Smooth muscle cell (in vitro differentiated cells): Measurements from ENCODE around the gene PTPN23. TPM values are rescaled to one million over a fixed set of nuclear protein-coding genes. Genes with fewer than 3 reads are reported as not detected.

Experiments used
- DNase-seq: peaks from one replicate; lab custom pipeline; 2025; ENCODE audit not compliant: unreplicated experiment; lab: John Stamatoyannopoulos, UW
- H2AFZ ChIP-seq: fragments of 200-600 bp; sonication (generic); 2 replicates; pipeline ENCODE4 v1.6.0; 2016; ENCODE audit warnings: antibody characterized with exemption, low read depth, mild to moderate bottlenecking
- H3F3A ChIP-seq: fragments of 200-600 bp; sonication (generic); 2 replicates; pipeline ENCODE4 v1.6.0; 2017; ENCODE audit warnings: antibody characterized with exemption, low read depth
- H3K27ac ChIP-seq: fragments of 200-600 bp; sonication (generic); 2 replicates; pipeline ENCODE4 v1.5.1; 2016; ENCODE audit warnings: low read depth, mild to moderate bottlenecking
- H3K27me3 ChIP-seq: fragments of 200-600 bp; sonication (generic); 2 replicates; pipeline ENCODE4 v1.6.1; 2016; ENCODE audit warnings: low read depth, mild to moderate bottlenecking
- H3K36me3 ChIP-seq: fragments of 200-600 bp; sonication (generic); 2 replicates; pipeline ENCODE4 v1.5.1; 2016; ENCODE audit warnings: low read depth
- H3K4me1 ChIP-seq: fragments of 200-600 bp; sonication (generic); 2 replicates; pipeline ENCODE4 v1.5.1; 2016; ENCODE audit warnings: low read depth
- H3K4me2 ChIP-seq: fragments of 200-600 bp; sonication (generic); 2 replicates; pipeline ENCODE4 v1.6.0; 2016; ENCODE audit warnings: mild to moderate bottlenecking
- H3K4me3 ChIP-seq: fragments of 200-600 bp; sonication (generic); 2 replicates; pipeline ENCODE4 v1.5.1; 2016; ENCODE audit warnings: mild to moderate bottlenecking
- H3K79me2 ChIP-seq: fragments of 200-600 bp; sonication (generic); 2 replicates; pipeline ENCODE4 v1.6.0; 2016; ENCODE audit warnings: low read depth, mild to moderate bottlenecking
- H3K9ac ChIP-seq: fragments of 200-600 bp; sonication (generic); 2 replicates; pipeline ENCODE4 v1.6.0; 2016; ENCODE audit warnings: low read depth
- H3K9me3 ChIP-seq: fragments of 200-600 bp; sonication (generic); replicated peaks from 2 replicates; pipeline ENCODE4 v1.5.1; 2016; ENCODE audit warnings: low read depth
- H4K20me1 ChIP-seq: fragments of 200-600 bp; sonication (generic); 2 replicates; pipeline ENCODE4 v1.6.0; 2016; ENCODE audit warnings: low read depth
- CTCF ChIP-seq: fragments of 200-600 bp; sonication (generic); IDR thresholded peaks from 2 replicates; pipeline ENCODE4 v1.5.1; 2017; ENCODE audit warnings: borderline replicate concordance, mild to moderate bottlenecking, antibody characterized with exemption; ENCODE audit not compliant: insufficient read depth, poor library complexity, severe bottlenecking
- WGBS: methylation state at CpG from one replicate; pipeline ENCODE4 v1.1.7; 2016; ENCODE audit warnings: low lambda C conversion rate; 5-methylcytosine and 5-hydroxymethylcytosine counted together
- polyA plus RNA-seq: library from polyadenylated mRNA; unstranded; fragments of >200 nt; fragmentation: Nextera tagmentation; extraction: Ambion mirVana; gene quantifications from 2 replicates; pipeline ENCODE4 v1.2.1, GENCODE V29; 2016
- total RNA-seq: library from RNA; depleted of rRNA; stranded (reverse); fragments of >200 nt; gene quantifications from 2 replicates; pipeline ENCODE4 v1.2.3, GENCODE V29; 2014

The PTPN23 gene
- total and polyA plus RNA-seq, 2 experiments from 2014 or later = 7.2 to 17.1 TPM

- H3K4me2 ChIP-seq = peak overlapping the region; percentile 42
- H3K27me3 ChIP-seq = no peaks in the 10 kb centered on the region
- H2AFZ ChIP-seq = no peak overlapping the region
- no peak overlapping the region for H3K27ac ChIP-seq
- DNase-seq = peak; percentile 61
- H4K20me1 ChIP-seq = no peaks in the 10 kb centered on the region
- H3K36me3 ChIP-seq = no peaks in the 10 kb centered on the region
- H3F3A ChIP-seq = no peaks in the 10 kb centered on the region
- H3K9ac ChIP-seq = no peak overlapping the region
- no peaks in the 10 kb centered on the region for H3K4me1 ChIP-seq
- H3K9me3 ChIP-seq = no peaks in the 10 kb centered on the region
- WGBS = 78% methylated on average over 29 of the region's 29 CpGs
- no peak overlapping the region for H3K4me3 ChIP-seq
- TF ChIP-seq CTCF = peak; percentile 91
- H3K79me2 ChIP-seq = no peaks in the 10 kb centered on the region
Observed at GRCh38 chr3:47420511-47421484, 40.0 kb downstream of the PTPN23 start.

DNA sequence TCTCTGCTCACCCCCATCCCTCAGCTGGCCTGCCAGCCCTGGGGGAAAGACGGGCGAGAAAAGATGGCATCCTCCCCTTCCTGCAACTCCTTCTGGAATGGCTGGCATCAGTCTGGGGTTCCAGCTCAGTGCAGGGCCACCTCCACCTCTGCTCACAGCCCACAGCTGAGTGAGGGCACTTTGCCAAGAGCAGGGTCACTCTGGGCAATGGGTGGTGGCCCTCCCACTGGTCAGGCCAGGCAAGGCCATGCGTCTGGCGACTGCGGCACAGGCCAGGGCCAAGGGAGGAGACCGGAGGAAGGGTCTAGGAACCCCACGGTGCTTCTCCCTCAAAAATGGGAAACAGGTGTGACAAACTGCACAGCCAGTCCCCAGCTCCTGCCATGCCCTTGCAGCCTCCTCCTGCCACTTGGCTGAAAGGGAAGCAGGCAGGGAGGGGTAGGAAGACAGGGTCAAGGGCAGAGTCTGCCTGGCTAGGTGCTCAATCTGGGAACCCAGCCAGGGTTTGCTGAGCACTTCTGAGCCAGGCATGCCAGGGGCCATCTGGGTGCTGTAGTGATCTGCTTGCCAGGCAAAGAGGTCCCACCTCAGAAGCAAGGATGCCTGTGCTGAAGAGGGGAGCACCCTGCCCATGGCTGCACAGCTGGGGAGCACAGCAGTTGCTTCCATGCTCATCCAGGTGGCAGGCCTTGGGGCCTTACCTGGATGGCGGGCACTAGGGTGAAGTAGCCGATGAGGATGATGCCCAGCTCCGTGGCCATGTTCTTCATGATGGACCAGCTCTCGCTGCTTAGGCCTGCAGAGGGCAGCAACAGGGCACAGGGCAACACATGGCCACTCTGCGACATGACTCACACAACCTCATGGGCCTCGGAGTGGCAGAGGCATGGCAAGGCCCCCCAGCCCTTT, 41.2 kb downstream of the PTPN23 start:
- Histone ChIP-seq H3F3A (no peaks in the 10 kb centered on the region), H3K36me3 (no peaks in the 10 kb centered on the region), H3K27me3 (no peaks in the 10 kb centered on the region), H3K27ac (no peak overlapping the region), H2AFZ (no peak overlapping the region), H3K9ac (no peak overlapping the region), H4K20me1 (no peaks in the 10 kb centered on the region), H3K4me1 (no peaks in the 10 kb centered on the region), H3K79me2 (no peaks in the 10 kb centered on the region), H3K9me3 (no peaks in the 10 kb centered on the region), H3K4me3 (no peak overlapping the region), H3K4me2 (no peak overlapping the region)
- TF ChIP-seq CTCF = no peak
- 87% methylated on average over 13 of the region's 13 CpGs for WGBS
- DNase-seq = no peak

GRCh38 chr3:47422743-47423142, 41.9 kb downstream of the PTPN23 start:
- no peak overlapping the region for H3K27ac ChIP-seq
- no peaks in the 10 kb centered on the region for H3K36me3 ChIP-seq
- no peak for DNase-seq
- no peaks in the 10 kb centered on the region for H3K27me3 ChIP-seq
- H3K9me3 ChIP-seq = no peaks in the 10 kb centered on the region
- no peak overlapping the region for H3K4me2 ChIP-seq
- no peaks in the 10 kb centered on the region for H3F3A ChIP-seq
- no peak for TF ChIP-seq CTCF
- no peak overlapping the region for H2AFZ ChIP-seq
- no peak overlapping the region for H3K9ac ChIP-seq
- H4K20me1 ChIP-seq = no peaks in the 10 kb centered on the region
- no peak overlapping the region for H3K4me3 ChIP-seq
- WGBS = 95% methylated on average over 9 of the region's 9 CpGs
- H3K4me1 ChIP-seq = no peaks in the 10 kb centered on the region
- H3K79me2 ChIP-seq = no peaks in the 10 kb centered on the region
